GM23248 (cell line): ENCODE measurements around the gene FAM174C.

ENCODE experiments used
- EZH2 ChIP-seq: fragments of 200-600 bp; sonication (generic); IDR thresholded peaks from 2 replicates; pipeline ENCODE4 v1.6.1; 2018; ENCODE audit warnings: antibody characterized with exemption, mild to moderate bottlenecking; ENCODE audit not compliant: insufficient read depth, poor library complexity, severe bottlenecking
- EZH2phosphoT487 ChIP-seq: fragments of 200-600 bp; sonication (generic); IDR thresholded peaks from 2 replicates; pipeline ENCODE4 v1.6.1; 2018; ENCODE audit warnings: antibody characterized with exemption, moderate library complexity, mild to moderate bottlenecking, low read depth; ENCODE audit not compliant: insufficient read depth

- TF ChIP-seq EZH2phosphoT487 (no peak), EZH2 (no peak)
Observed at GRCh38 chr19:1252821-1253513, 22.4 kb upstream of the FAM174C start.
